K562 (cell line): Measurements from ENCODE around the gene DISP1. TPM values are rescaled to one million over a fixed set of nuclear protein-coding genes. Genes with fewer than 3 reads are reported as not detected.

ENCODE experiments used
- BDP1 ChIP-seq: IDR thresholded peaks from 3 replicates; pipeline ENCODE4 v1.6.1; 2011; ENCODE audit not compliant: insufficient read length, insufficient read depth
- CBFB ChIP-seq: sonication (generic); formaldehyde crosslinking; IDR thresholded peaks from 2 replicates; pipeline ENCODE4 v1.4.0; 2020; ENCODE audit warnings: mild to moderate bottlenecking, missing genetic modification reagents
- DMBX1 ChIP-seq: fragments of 250-450 bp; sonication (Bioruptor Pico); IDR thresholded peaks from 2 replicates; pipeline ENCODE4 v1.8.0; 2022; ENCODE audit warnings: inconsistent platforms, mild to moderate bottlenecking, moderate library complexity, borderline replicate concordance
- DPF2 ChIP-seq: fragments of 450-650 bp; IDR thresholded peaks from 2 replicates; pipeline ENCODE4 v1.6.1; 2016
- EZH2 ChIP-seq: IDR thresholded peaks from 2 replicates; pipeline ENCODE4 v1.6.1; 2012; ENCODE audit warnings: low read depth, mild to moderate bottlenecking, inconsistent platforms, low read length, borderline replicate concordance
- FOXP1 ChIP-seq: sonication (generic); formaldehyde crosslinking; IDR thresholded peaks from 2 replicates; pipeline ENCODE4 v1.8.0; 2022; ENCODE audit warnings: mild to moderate bottlenecking, missing genetic modification reagents
- HEY1 ChIP-seq: fragments of 250-450 bp; sonication (Bioruptor Pico); IDR thresholded peaks from 2 replicates; pipeline ENCODE4 v1.5.0; 2020; ENCODE audit warnings: mild to moderate bottlenecking, moderate library complexity, borderline replicate concordance
- HIVEP1 ChIP-seq: fragments of 250-450 bp; sonication (Bioruptor Pico); IDR thresholded peaks from 2 replicates; pipeline ENCODE4 v1.4.0; 2020; ENCODE audit warnings: mild to moderate bottlenecking
- IFI16 ChIP-seq: fragments of 250-450 bp; sonication (Bioruptor Pico); IDR thresholded peaks from 2 replicates; pipeline ENCODE4 v2.1.2; 2022; ENCODE audit warnings: mild to moderate bottlenecking, inconsistent platforms
- KLF16 ChIP-seq: IDR thresholded peaks from 2 replicates; pipeline ENCODE4 v1.6.1; 2016; ENCODE audit warnings: antibody characterized with exemption
- NRF1 ChIP-seq, 2 experiments: fragments of 450-650 bp; IDR thresholded peaks in 1 of 2; conservative IDR thresholded peaks in 1 of 2; 2 replicates each; pipeline ENCODE4 v1.6.1; 2014; ENCODE audit warnings: mild to moderate bottlenecking in 2 of 2
- PHF8 ChIP-seq: fragments of 200-600 bp; sonication (generic); IDR thresholded peaks from 2 replicates; pipeline ENCODE4 v1.6.1; 2012; ENCODE audit warnings: mixed run types, mild to moderate bottlenecking, inconsistent platforms, low read length, moderate library complexity, borderline replicate concordance
- RAD21 ChIP-seq, 2 experiments: fragments of 250-450 bp in 1 of 2; fragments of 450-650 bp in 1 of 2; sonication (Bioruptor Pico) in 1 of 2; formaldehyde crosslinking in 1 of 2; IDR thresholded peaks in 1 of 2; conservative IDR thresholded peaks in 1 of 2; 2 replicates each; pipeline versions ENCODE4 v1.4.0 to v1.8.0; 2020 to 2022; ENCODE audit warnings: mild to moderate bottlenecking in 2 of 2, moderate library complexity in 1 of 2
- RAD51 ChIP-seq: fragments of 450-650 bp; IDR thresholded peaks from 2 replicates; pipeline ENCODE4 v1.7.1; 2016; ENCODE audit warnings: low read depth, mild to moderate bottlenecking, borderline replicate concordance
- RBBP5 ChIP-seq: fragments of 200-600 bp; sonication (generic); IDR thresholded peaks from 2 replicates; pipeline ENCODE4 v1.6.1; 2012; ENCODE audit warnings: borderline replicate concordance, mild to moderate bottlenecking, low read length, control low read depth, inconsistent platforms; ENCODE audit not compliant: insufficient read depth, poor library complexity, severe bottlenecking
- RREB1 ChIP-seq: fragments of 250-450 bp; sonication (Bioruptor Pico); IDR thresholded peaks from 2 replicates; pipeline ENCODE4 v1.4.0; 2020
- SMARCE1 ChIP-seq: fragments of 450-650 bp; IDR thresholded peaks from 2 replicates; pipeline ENCODE4 v1.7.1; 2016; ENCODE audit warnings: mild to moderate bottlenecking
- ZNF277 ChIP-seq: fragments of 250-450 bp; sonication (Bioruptor Pico); IDR thresholded peaks from 2 replicates; pipeline ENCODE4 v1.8.0; 2022; ENCODE audit warnings: inconsistent platforms, mild to moderate bottlenecking, moderate library complexity, borderline replicate concordance
- ZNF311 ChIP-seq: fragments of 250-450 bp; sonication (Bioruptor Pico); IDR thresholded peaks from 2 replicates; pipeline ENCODE4 v1.4.0; 2020; ENCODE audit warnings: mild to moderate bottlenecking, moderate library complexity
- polyA plus RNA-seq, 8 experiments: library from polyadenylated mRNA; depleted of rRNA in 4 of 8; stranded (reverse) in 5 of 8; unstranded in 3 of 8; fragments of >200 nt; fragmentation: Nextera tagmentation in 2 of 8; fragmentation: Illumina TruSeq in 1 of 8; extraction: Ambion mirVana in 2 of 8; extraction: Trizol in 1 of 8; gene quantifications; 2 replicates each; pipeline versions ENCODE4 v1.2.1 to v1.2.3, GENCODE V29; 2011 to 2014; ENCODE audit warnings: inconsistent platforms in 1 of 8, missing spikeins in 1 of 8
- total RNA-seq, 7 experiments: library from RNA; depleted of rRNA in 6 of 7; stranded (reverse); fragments of >200 nt in 6 of 7; fragmentation: Illumina TruSeq in 2 of 7; extraction: Trizol in 2 of 7; gene quantifications; 2 replicates each; pipeline versions ENCODE4 v1.2.1 to v1.2.3, GENCODE V29; 2011 to 2021; ENCODE audit warnings: low replicate concordance in 1 of 7

The DISP1 gene
- total and polyA plus RNA-seq, 9 of the 15 experiments (the other 6 are each of a cell fraction or from before 2014, with no cell fraction given), result 0.02 to 0.35 (median 0.04) TPM; not detected in 2

GRCh38 chr1:222814536-222815439, at the start of gene DISP1 (continued):
- no peak for TF ChIP-seq BDP1
- TF ChIP-seq SMARCE1, result no peak
- no peak for TF ChIP-seq IFI16 (CRISPR knock-in tag)
- TF ChIP-seq ZNF277, result no peak
- no peak for TF ChIP-seq RAD21 (CRISPR knock-in tag; conservative IDR thresholded peaks at IDR 0.05 in 1 of 2, IDR thresholded peaks at IDR 0.05 in 1 of 2)
- no peak for TF ChIP-seq HEY1 (CRISPR knock-in tag)
- no peak for TF ChIP-seq RAD51
- TF ChIP-seq EZH2, result no peak
- TF ChIP-seq RBBP5, result peak; percentile 43
- TF ChIP-seq CBFB (CRISPR knock-in tag), result no peak
- TF ChIP-seq PHF8, result peak; percentile 38; the same call in 1 of the 2 replicates
- no peak for TF ChIP-seq HIVEP1 (CRISPR knock-in tag)
- TF ChIP-seq RREB1 (CRISPR knock-in tag), result no peak
- no peak for TF ChIP-seq KLF16
- no peak for TF ChIP-seq ZNF311 (CRISPR knock-in tag)
- no peak for TF ChIP-seq DPF2
- no peak for TF ChIP-seq DMBX1 (CRISPR knock-in tag)
- TF ChIP-seq NRF1 (conservative IDR thresholded peaks at IDR 0.05 in 1 of 2, IDR thresholded peaks at IDR 0.05 in 1 of 2), result 0 out of 4 replicates have a peak, but pooled peaks of 1 of the 2 experiments have one; percentile 26
- TF ChIP-seq FOXP1, result no peak
